ENCODE data around the gene EIPR1.
"Not testable (repeated sequence)": the region's sequence is repeated elsewhere in the genome, so short reads cannot be mapped to it uniquely, and the experiment has no call there.

Gene EIPR1

DNA sequence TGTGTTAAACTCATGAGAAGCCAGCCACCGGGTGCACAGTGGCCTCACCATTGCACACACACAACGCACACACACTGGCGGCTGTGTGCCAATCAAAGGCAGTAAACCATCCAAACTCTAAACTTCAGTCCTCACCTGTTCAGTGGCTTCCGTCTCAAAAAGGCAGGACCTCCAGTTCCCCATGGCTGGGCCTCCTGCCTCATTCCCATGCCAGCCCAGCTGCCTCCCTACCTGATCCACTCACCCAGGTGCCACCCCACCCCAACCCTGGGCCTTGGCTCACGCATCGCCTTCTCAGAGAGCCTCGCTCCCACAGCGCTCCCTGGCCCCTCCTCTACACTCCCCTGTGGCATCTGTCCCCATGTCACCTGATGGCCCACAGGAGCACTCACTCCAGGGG, 190.9 kb downstream of the EIPR1 start:
- TF ChIP-seq, protein P1, sequence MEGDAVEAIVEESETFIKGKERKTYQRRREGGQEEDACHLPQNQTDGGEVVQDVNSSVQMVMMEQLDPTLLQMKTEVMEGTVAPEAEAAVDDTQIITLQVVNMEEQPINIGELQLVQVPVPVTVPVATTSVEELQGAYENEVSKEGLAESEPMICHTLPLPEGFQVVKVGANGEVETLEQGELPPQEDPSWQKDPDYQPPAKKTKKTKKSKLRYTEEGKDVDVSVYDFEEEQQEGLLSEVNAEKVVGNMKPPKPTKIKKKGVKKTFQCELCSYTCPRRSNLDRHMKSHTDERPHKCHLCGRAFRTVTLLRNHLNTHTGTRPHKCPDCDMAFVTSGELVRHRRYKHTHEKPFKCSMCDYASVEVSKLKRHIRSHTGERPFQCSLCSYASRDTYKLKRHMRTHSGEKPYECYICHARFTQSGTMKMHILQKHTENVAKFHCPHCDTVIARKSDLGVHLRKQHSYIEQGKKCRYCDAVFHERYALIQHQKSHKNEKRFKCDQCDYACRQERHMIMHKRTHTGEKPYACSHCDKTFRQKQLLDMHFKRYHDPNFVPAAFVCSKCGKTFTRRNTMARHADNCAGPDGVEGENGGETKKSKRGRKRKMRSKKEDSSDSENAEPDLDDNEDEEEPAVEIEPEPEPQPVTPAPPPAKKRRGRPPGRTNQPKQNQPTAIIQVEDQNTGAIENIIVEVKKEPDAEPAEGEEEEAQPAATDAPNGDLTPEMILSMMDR (IDR thresholded peaks at IDR 0.05; ENCODE audit: low read depth, low read length), result no peak
- H3K4me3 ChIP-seq (ENCODE audit: low read depth, low read length), result no peak overlapping the region

DNA sequence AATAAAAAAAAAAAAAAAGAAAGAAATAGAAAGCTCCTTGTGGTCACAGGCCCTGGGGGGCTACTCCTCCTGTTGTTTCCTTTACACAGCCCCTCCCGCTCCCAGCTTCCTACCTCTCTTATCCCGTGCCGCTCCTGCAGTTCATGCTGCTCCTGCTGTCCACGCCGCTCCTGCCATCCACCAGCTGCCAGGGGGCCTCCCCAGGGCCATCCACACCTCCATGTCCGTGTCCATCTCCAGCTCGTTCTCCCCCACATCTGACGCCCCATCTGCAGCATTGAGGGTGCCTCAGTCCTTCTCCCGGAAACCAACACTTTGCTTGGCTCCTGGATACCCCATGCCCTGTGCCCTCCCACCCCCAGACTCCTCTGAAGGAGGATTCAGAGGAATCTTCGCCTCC, 191.7 kb downstream of the EIPR1 start:
- H3K4me3 ChIP-seq (ENCODE audit: low read depth, low read length), result no peak overlapping the region
- TF ChIP-seq, protein P1 (IDR thresholded peaks at IDR 0.05; ENCODE audit: low read depth, low read length), result no peak

DNA sequence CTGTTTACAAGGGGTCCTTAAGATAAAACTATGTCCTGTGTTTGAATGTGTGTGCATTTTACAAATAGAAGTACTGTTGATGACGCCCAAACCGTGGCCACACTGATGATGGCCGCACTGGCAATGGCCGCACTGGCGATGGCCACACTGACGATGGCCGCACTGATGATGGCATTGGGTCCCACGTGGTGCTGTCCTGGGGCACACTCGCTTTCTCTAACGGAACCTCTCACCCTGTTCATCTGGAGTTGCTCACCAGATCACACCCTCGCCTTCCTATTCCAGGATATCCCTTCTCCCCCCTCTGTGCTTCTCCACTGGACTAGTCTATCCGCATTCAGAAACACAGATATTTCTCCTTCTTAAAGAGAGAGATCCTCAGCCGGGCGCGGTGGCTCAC, 192.4 kb downstream of the EIPR1 start:
- TF ChIP-seq, protein P1 (IDR thresholded peaks at IDR 0.05; ENCODE audit: low read depth, low read length), result no peak
- H3K4me3 ChIP-seq (ENCODE audit: low read depth, low read length), result no peak overlapping the region

DNA sequence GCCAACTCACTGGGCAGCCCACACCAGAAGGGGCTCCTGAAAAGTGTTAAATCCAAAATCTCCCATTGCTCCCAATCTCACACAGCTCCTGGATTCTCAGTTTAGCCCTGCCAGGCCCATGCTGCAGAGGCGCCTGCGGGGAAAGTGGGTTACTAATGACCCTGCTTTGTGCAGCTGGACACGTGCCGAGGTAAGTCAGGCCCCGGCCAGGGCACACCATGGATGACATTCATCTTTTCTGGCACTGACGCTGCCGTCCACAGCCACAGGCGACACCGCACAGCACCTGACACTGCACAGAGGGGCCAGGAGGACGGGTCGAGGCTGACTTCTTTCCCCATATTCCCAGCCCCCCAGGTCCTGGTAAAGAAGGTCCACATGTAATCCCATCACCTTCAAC, 193.5 kb downstream of the EIPR1 start:
- TF ChIP-seq, protein P1 (IDR thresholded peaks at IDR 0.05; ENCODE audit: low read depth, low read length), result no peak
- no peak overlapping the region for H3K4me3 ChIP-seq (ENCODE audit: low read depth, low read length)

DNA sequence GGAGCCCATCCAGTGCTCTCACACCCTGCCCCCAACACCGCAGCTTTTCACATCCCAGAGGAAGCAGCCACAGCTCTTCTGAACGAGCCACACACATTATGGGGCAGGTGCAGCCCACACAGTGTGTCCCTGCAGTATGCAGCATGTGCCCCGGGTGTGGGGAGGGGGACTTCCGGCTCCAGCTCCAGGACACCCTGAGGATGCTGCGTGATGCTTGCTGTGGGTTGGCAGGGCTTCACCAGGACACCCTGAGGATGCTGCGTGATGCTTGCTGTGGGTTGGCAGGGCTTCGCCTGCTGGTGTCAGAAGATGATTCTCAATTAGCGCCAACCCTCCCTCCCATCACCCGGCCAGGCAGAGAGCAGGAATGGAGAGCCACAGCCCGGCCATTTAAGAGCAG, 193.9 kb downstream of the EIPR1 start:
- H3K4me3 ChIP-seq (ENCODE audit: low read depth, low read length), result no peak overlapping the region
- TF ChIP-seq, protein P1 (IDR thresholded peaks at IDR 0.05; ENCODE audit: low read depth, low read length), result no peak

DNA sequence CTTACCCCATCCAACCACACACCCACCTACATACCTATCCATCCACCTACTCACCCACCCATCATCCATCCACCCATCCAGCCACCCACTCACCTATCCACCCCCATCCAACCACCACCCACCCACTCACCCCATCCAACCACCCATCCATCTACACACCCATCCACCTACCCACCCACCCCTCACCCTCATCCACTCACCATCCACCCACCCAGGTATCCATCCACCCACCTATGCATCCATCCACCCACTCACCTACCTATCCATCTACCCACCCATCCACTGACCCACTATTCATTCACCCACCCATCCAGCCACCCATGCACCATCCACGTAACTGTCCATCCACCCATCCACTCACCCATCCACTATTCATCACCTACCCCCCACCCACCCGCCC, 194.8 kb downstream of the EIPR1 start:
- no peak overlapping the region for H3K4me3 ChIP-seq (ENCODE audit: low read depth, low read length)
- TF ChIP-seq, protein P1 (IDR thresholded peaks at IDR 0.05; ENCODE audit: low read depth, low read length), result no peak

DNA sequence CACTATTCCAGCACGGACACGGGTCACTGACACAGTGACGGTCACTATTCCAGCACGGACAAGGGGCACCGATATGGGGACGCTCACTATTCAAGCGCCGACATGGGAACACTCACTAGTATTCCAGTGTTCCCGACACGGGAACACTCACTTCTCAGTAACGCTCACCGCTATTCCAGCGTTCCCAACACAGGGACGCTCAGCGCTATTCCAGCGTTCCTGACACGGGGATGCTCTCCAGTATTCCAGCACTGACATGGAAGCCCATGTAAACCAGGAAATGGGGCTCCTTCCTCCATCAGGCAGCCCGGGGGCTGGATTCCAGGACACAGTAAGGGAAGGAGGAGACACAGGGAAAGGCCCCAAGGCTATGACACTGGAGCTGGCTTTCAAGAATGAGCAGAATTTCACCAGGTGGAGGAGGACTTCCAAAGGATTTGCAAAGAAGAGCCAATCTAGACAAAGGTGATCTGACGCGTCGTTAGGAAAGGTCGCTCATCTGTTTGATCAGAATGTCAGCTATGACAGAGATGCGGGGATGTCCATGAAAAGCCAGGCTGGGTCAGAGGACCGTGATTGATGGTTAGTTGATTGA, 196.1 kb downstream of the EIPR1 start:
- TF ChIP-seq, protein P1 (IDR thresholded peaks at IDR 0.05; ENCODE audit: low read depth, low read length), result no peak
- H3K4me3 ChIP-seq (ENCODE audit: low read depth, low read length), result no peak overlapping the region

DNA sequence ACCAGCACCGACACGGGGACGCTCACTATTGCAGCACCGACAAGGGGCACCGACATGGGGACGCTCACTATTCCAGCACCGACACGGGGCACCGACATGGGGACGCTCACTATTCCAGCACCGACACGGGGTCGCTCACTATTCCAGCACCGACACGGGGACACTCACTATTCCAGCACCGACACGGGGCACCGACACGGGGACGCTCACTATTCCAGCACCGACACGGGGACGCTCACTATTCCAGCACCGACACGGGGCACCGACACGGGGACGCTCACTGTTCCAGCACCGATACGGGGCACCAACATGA, 196.8 kb downstream of the EIPR1 start:
- not testable (repeated sequence) for H3K4me3 ChIP-seq (ENCODE audit: low read depth, low read length)
